ENCODE data around the gene EIF4A2. TPM values are rescaled to one million over a fixed set of nuclear protein-coding genes. Genes with fewer than 3 reads are reported as not detected.
A peak's percentile ranks its signal among the peaks of the same experiment; 100 is the strongest.

EIF4A2 gene
- polyA plus RNA-seq, 1 of the 3 experiments (the other 2 are of a cell fraction), result 270 TPM

DNA sequence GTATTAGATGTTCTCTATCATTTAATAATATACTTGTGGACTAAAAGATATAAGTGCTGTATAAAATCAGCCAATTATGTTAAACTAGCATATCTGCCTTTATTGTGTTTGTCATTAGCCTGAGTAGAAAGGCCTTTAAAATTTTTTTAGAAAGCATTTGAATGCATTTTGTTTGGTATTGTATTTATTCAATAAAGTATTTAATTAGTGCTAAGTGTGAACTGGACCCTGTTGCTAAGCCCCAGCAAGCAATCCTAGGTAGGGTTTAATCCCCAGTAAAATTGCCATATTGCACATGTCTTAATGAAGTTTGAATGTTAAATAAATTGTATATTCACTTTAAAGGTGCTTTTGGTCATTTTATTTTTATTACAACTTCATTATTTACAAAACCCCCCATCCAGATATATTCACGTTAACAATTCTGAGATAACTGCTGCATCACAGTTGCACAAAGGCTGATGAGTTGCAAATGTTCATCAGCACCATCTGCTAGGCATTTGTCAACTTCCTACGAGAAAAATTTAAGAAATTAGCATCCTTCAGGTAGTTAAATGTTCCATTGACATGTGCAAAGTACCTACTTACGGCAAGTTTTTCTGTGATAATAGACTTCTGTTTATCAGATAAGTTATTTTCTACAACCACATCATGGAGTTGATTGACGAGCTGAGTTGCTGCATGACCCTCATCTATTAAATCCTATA is 6.3 kb downstream of the EIF4A2 start (continued):
- TF ChIP-seq, protein P1, sequence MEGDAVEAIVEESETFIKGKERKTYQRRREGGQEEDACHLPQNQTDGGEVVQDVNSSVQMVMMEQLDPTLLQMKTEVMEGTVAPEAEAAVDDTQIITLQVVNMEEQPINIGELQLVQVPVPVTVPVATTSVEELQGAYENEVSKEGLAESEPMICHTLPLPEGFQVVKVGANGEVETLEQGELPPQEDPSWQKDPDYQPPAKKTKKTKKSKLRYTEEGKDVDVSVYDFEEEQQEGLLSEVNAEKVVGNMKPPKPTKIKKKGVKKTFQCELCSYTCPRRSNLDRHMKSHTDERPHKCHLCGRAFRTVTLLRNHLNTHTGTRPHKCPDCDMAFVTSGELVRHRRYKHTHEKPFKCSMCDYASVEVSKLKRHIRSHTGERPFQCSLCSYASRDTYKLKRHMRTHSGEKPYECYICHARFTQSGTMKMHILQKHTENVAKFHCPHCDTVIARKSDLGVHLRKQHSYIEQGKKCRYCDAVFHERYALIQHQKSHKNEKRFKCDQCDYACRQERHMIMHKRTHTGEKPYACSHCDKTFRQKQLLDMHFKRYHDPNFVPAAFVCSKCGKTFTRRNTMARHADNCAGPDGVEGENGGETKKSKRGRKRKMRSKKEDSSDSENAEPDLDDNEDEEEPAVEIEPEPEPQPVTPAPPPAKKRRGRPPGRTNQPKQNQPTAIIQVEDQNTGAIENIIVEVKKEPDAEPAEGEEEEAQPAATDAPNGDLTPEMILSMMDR (IDR thresholded peaks at IDR 0.05), result no peak
- no peak for TF ChIP-seq SMC3 (IDR thresholded peaks at IDR 0.05; ENCODE audit: low read depth, low read length)
- TF ChIP-seq SIN3A (IDR thresholded peaks at IDR 0.05; ENCODE audit: borderline replicate concordance, low read depth, low read length), result no peak
- no peak for TF ChIP-seq POLR2AphosphoS5 (IDR thresholded peaks at IDR 0.05; ENCODE audit: low read depth, low read length)
- no peak for TF ChIP-seq TAF1 (IDR thresholded peaks at IDR 0.05; ENCODE audit: borderline replicate concordance, low read depth, low read length)

DNA sequence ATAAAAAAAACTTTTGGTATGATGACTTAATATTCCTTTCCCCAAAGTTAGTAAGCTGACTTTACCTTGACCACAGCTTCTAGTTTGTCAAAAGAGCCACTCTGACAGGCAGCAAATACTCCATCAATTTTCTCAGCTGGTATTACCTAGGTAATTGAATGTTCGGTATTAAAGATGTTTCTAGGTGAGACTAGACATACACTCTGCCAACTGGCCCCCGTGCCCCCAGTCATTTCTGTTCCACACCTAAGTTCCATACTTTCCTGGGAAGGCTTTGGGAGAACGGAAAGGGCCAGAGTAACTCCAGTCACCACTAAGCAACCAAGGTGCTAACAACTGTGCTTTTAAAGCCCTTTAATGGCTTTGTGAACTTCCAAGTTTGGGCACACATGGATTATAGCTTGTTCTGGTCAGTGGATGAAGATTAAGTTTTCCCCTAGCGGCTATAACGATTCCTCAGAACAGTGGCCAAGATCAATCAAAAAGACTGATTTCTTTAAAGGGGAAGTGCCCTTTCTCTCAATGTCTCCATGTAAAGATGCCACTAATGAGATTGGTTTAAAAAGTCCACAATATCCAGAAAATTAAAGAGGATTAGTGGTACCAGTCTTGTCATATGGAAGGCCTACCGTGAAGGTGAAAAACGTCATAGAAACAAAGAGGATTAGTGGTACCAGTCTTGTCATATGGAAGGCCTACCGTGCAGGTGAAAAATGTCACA is 7.0 kb downstream of the EIF4A2 start:
- WGBS (ENCODE audit: low lambda C conversion rate), result 71% methylated on average over 8 of the region's 8 CpGs
- DNase-seq, result no peak
- ChIA-PET CTCF (interaction anchor here (1.6 kb wide), 1 partner anchor 176 kb away, joined by 5 read pairs; no protein-coding TSS in a partner anchor), POLR2A (no interaction called here)
- Histone ChIP-seq H3K9me3 (no peaks in the 10 kb centered on the region), H3K9me2 (no peaks in the 10 kb centered on the region), H3K79me2 (ENCODE audit: insufficient read depth) (peaks cover 33% of the 10 kb centered on the region), H3K9ac (no peak overlapping the region), H3K4me1 (ENCODE audit: control insufficient read depth in 1 of 2, insufficient read depth in 2 of 2, low read depth in 1 of 2, low read length in 1 of 2) (peaks cover 24 to 29% of the 10 kb centered on the region in 2 experiments; a peak in 3 of 4 replicates), H3K4me3 (ENCODE audit: low read depth in 2 of 2, low read length in 1 of 2) (no peak overlapping the region), H2AFZ (ENCODE audit: low read depth) (no peak overlapping the region), H3K27me3 (ENCODE audit: insufficient read depth) (no peaks in the 10 kb centered on the region), H3K36me3 (replicated peaks in 1 of 2; ENCODE audit: control insufficient read depth in 1 of 2, insufficient read depth in 2 of 2, low read length in 1 of 2) (peaks cover 71 to 73% of the 10 kb centered on the region in 2 experiments), H3F3A (replicated peaks; ENCODE audit: insufficient read depth) (peaks cover 73% of the 10 kb centered on the region), H4K20me1 (ENCODE audit: insufficient read depth) (peaks cover 54% of the 10 kb centered on the region), H3K27ac (ENCODE audit: low read depth in 2 of 2, low read length in 1 of 2) (peak overlapping the region in 1 of 2 experiments; percentile 30; a peak in 2 of 4 replicates), H3K4me2 (no peak overlapping the region)
- TF ChIP-seq NRF1 (IDR thresholded peaks at IDR 0.05; ENCODE audit: low read depth, low read length) (no peak), MEF2A (IDR thresholded peaks at IDR 0.05; ENCODE audit: borderline replicate concordance, low read depth) (no peak), GABPA (IDR thresholded peaks at IDR 0.05; ENCODE audit: low read depth) (0 out of 2 replicates have a peak, but pooled peaks have one; percentile 22), RAD21 (IDR thresholded peaks at IDR 0.05; ENCODE audit: low read length) (no peak), RXRA (IDR thresholded peaks at IDR 0.05; ENCODE audit: borderline replicate concordance, low read depth) (no peak), EZH2phosphoT487 (IDR thresholded peaks at IDR 0.05; ENCODE audit: borderline replicate concordance, low read depth) (no peak), SMC3 (IDR thresholded peaks at IDR 0.05; ENCODE audit: low read depth, low read length) (no peak), FOSL2 (IDR thresholded peaks at IDR 0.05; ENCODE audit: borderline replicate concordance, low read depth) (0 out of 2 replicates have a peak, but pooled peaks have one; percentile 20), EP300 (IDR thresholded peaks at IDR 0.05; ENCODE audit: borderline replicate concordance in 1 of 2, low read depth in 1 of 2, low read length in 1 of 2) (no peak), TAF1 (IDR thresholded peaks at IDR 0.05; ENCODE audit: borderline replicate concordance, low read depth, low read length) (0 out of 2 replicates have a peak, but pooled peaks have one; percentile 17), CHD2 (IDR thresholded peaks at IDR 0.05; ENCODE audit: low read length, partially characterized antibody) (no peak), SIN3A (IDR thresholded peaks at IDR 0.05; ENCODE audit: borderline replicate concordance, low read depth, low read length) (peak; percentile 89; the same call in 1 of the 2 replicates), YY1 (IDR thresholded peaks at IDR 0.05; ENCODE audit: low read depth) (no peak)
- TF ChIP-seq, protein P2, sequence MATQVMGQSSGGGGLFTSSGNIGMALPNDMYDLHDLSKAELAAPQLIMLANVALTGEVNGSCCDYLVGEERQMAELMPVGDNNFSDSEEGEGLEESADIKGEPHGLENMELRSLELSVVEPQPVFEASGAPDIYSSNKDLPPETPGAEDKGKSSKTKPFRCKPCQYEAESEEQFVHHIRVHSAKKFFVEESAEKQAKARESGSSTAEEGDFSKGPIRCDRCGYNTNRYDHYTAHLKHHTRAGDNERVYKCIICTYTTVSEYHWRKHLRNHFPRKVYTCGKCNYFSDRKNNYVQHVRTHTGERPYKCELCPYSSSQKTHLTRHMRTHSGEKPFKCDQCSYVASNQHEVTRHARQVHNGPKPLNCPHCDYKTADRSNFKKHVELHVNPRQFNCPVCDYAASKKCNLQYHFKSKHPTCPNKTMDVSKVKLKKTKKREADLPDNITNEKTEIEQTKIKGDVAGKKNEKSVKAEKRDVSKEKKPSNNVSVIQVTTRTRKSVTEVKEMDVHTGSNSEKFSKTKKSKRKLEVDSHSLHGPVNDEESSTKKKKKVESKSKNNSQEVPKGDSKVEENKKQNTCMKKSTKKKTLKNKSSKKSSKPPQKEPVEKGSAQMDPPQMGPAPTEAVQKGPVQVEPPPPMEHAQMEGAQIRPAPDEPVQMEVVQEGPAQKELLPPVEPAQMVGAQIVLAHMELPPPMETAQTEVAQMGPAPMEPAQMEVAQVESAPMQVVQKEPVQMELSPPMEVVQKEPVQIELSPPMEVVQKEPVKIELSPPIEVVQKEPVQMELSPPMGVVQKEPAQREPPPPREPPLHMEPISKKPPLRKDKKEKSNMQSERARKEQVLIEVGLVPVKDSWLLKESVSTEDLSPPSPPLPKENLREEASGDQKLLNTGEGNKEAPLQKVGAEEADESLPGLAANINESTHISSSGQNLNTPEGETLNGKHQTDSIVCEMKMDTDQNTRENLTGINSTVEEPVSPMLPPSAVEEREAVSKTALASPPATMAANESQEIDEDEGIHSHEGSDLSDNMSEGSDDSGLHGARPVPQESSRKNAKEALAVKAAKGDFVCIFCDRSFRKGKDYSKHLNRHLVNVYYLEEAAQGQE (IDR thresholded peaks at IDR 0.05; ENCODE audit: low read depth, low read length), result no peak
- TF ChIP-seq, protein P3, sequence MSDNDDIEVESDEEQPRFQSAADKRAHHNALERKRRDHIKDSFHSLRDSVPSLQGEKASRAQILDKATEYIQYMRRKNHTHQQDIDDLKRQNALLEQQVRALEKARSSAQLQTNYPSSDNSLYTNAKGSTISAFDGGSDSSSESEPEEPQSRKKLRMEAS (IDR thresholded peaks at IDR 0.05; ENCODE audit: low read depth), result no peak
- TF ChIP-seq, protein P4, sequence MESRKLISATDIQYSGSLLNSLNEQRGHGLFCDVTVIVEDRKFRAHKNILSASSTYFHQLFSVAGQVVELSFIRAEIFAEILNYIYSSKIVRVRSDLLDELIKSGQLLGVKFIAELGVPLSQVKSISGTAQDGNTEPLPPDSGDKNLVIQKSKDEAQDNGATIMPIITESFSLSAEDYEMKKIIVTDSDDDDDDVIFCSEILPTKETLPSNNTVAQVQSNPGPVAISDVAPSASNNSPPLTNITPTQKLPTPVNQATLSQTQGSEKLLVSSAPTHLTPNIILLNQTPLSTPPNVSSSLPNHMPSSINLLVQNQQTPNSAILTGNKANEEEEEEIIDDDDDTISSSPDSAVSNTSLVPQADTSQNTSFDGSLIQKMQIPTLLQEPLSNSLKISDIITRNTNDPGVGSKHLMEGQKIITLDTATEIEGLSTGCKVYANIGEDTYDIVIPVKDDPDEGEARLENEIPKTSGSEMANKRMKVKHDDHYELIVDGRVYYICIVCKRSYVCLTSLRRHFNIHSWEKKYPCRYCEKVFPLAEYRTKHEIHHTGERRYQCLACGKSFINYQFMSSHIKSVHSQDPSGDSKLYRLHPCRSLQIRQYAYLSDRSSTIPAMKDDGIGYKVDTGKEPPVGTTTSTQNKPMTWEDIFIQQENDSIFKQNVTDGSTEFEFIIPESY (IDR thresholded peaks at IDR 0.05; ENCODE audit: borderline replicate concordance, low read depth), result peak; percentile 80; the same call in 1 of the 2 replicates
- TF ChIP-seq, protein P5, sequence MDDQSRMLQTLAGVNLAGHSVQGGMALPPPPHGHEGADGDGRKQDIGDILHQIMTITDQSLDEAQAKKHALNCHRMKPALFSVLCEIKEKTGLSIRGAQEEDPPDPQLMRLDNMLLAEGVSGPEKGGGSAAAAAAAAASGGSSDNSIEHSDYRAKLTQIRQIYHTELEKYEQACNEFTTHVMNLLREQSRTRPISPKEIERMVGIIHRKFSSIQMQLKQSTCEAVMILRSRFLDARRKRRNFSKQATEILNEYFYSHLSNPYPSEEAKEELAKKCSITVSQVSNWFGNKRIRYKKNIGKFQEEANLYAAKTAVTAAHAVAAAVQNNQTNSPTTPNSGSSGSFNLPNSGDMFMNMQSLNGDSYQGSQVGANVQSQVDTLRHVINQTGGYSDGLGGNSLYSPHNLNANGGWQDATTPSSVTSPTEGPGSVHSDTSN (IDR thresholded peaks at IDR 0.05), result no peak; the same call in 1 of the 2 replicates
